ENCODE results near the gene TSPAN9. TPM values are rescaled to one million over a fixed set of nuclear protein-coding genes. Genes with fewer than 3 reads are reported as not detected.
A peak's percentile ranks its signal among the peaks of the same experiment; 100 is the strongest.

Gene TSPAN9
- total and polyA plus RNA-seq, 9 of the 15 experiments (the other 6 are each of a cell fraction or from before 2014, with no cell fraction given) = 0.23 to 2.1 (median 0.60) TPM; not detected in 2

DNA sequence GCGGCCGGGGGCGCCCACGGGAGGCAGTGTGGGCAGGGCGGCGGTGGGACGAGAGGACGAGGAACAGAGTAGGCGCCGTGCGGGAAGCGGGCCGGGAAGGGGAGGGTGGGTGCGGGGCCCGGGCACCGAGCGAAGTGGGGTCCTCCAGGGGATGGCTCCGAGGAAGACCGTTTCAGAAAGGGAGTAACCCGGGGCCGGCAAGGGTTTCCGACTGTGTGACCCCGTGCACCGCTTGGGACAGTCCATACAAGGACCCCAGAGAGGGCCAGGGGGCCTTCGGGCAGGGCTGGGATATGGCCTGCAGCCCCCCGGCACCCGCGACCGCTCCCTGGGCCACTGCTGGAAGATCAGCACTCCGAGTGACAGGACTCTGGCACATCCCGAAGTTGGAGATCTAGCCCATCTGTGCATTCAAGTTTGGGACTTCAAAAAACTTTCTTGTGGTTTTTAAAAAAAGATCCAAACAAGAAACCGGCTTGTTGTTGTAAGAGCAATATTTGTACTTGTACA is 448 bp downstream of the TSPAN9 start:
- Histone ChIP-seq H3K27me3 (ENCODE audit: control insufficient read depth in 2 of 2, insufficient read depth in 2 of 2, low read length in 2 of 2) (peaks cover 7% of the 10 kb centered on the region in 2 experiments), H2AFZ (ENCODE audit: low read depth, low read length) (0 out of 2 replicates have a peak overlapping the region, but pooled peaks have one; percentile 24), H3K36me3 (ENCODE audit: control insufficient read depth, insufficient read depth, low read length) (no peaks in the 10 kb centered on the region), H3K9me3 (replicated peaks; ENCODE audit: control insufficient read depth, insufficient read depth, low read depth, low read length) (no peaks in the 10 kb centered on the region), H3K4me1 (replicated peaks in 1 of 2; ENCODE audit: control insufficient read depth in 2 of 2, insufficient read depth in 2 of 2, low read length in 2 of 2) (peaks cover 4 to 15% of the 10 kb centered on the region in 2 experiments; a peak in 4 of 5 replicates), H3K4me2 (ENCODE audit: insufficient read depth, low read length) (peak overlapping the region; percentile 63), H3K9ac (ENCODE audit: insufficient read depth in 1 of 2, low read depth in 2 of 2, low read length in 2 of 2) (peak overlapping the region in 1 of 2 experiments; percentile 71; a peak in 2 of 4 replicates), H3K79me2 (ENCODE audit: control insufficient read depth, insufficient read depth, low read length) (no peaks in the 10 kb centered on the region), H3K4me3 (peak overlapping the region; percentile 55), H3K27ac (ENCODE audit: extremely low read depth, low read depth, low read length) (no peak overlapping the region), H4K20me1 (replicated peaks; ENCODE audit: control insufficient read depth, insufficient read depth, low read length) (no peaks in the 10 kb centered on the region; the same call in 1 of the 2 replicates), H3K9me1 (ENCODE audit: control insufficient read depth, insufficient read depth, low read length) (no peaks in the 10 kb centered on the region)
- FAIRE-seq (no peak), ATAC-seq (peak; percentile 19), DNase-seq (ENCODE audit: extremely low read depth in 1 of 4, low spot score in 3 of 4) (peak in 1 of 4 experiments; percentile 13)
- 4% methylated on average over 8 of the region's 32 CpGs for WGBS (ENCODE audit: insufficient coverage, low coverage, missing lambda C conversion rate)
- intact Hi-C loops (cut with micrococcal nuclease) = loop anchor here (10.0 kb wide), 1 partner anchor 197 kb away; no protein-coding TSS in a partner anchor
- TF ChIP-seq ZNF717 (CRISPR knock-in tag; IDR thresholded peaks at IDR 0.05) = no peak
- TF ChIP-seq, protein P1, sequence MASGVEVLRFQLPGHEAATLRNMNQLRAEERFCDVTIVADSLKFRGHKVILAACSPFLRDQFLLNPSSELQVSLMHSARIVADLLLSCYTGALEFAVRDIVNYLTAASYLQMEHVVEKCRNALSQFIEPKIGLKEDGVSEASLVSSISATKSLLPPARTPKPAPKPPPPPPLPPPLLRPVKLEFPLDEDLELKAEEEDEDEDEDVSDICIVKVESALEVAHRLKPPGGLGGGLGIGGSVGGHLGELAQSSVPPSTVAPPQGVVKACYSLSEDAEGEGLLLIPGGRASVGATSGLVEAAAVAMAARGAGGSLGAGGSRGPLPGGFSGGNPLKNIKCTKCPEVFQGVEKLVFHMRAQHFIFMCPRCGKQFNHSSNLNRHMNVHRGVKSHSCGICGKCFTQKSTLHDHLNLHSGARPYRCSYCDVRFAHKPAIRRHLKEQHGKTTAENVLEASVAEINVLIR (CRISPR knock-in tag; IDR thresholded peaks at IDR 0.05) = no peak
- TF ChIP-seq KAT2B (IDR thresholded peaks at IDR 0.05; ENCODE audit: low read depth, low read length) = no peak
- TF ChIP-seq, protein P2, sequence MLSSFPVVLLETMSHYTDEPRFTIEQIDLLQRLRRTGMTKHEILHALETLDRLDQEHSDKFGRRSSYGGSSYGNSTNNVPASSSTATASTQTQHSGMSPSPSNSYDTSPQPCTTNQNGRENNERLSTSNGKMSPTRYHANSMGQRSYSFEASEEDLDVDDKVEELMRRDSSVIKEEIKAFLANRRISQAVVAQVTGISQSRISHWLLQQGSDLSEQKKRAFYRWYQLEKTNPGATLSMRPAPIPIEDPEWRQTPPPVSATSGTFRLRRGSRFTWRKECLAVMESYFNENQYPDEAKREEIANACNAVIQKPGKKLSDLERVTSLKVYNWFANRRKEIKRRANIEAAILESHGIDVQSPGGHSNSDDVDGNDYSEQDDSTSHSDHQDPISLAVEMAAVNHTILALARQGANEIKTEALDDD (IDR thresholded peaks at IDR 0.05) = no peak
- TF ChIP-seq MYC (IDR thresholded peaks at IDR 0.05; ENCODE audit: low read depth, low read length) = no peak
- TF ChIP-seq MYC (CRISPR knock-in tag; IDR thresholded peaks at IDR 0.05; ENCODE audit: borderline replicate concordance, low read depth) = no peak
- no peak for TF ChIP-seq MYBL2 (IDR thresholded peaks at IDR 0.05; ENCODE audit: low read depth)
- TF ChIP-seq MYBL2 (CRISPR knock-in tag; IDR thresholded peaks at IDR 0.05; ENCODE audit: borderline replicate concordance) = no peak
- no peak for TF ChIP-seq MEIS2 (IDR thresholded peaks at IDR 0.05; ENCODE audit: partially characterized antibody)
- BruUV-seq (replicated peaks) = no TSS peak
- in situ Hi-C loops (cut with MboI) = no loop called here
- ChIA-PET CTCF (ENCODE audit: low intra/inter-chr PET ratio) (no interaction called here), POLR2A (no interaction called here)

Measured in K562 (cell line).